ENCODE results near the gene FAM13C.
"Not testable (repeated sequence)": the region's sequence is repeated elsewhere in the genome, so short reads cannot be mapped to it uniquely, and the experiment has no call there.

The FAM13C gene

GRCh38 chr10:59272061-59272460, 90.3 kb downstream of the FAM13C start:
- no peak for DNase-seq

DNA sequence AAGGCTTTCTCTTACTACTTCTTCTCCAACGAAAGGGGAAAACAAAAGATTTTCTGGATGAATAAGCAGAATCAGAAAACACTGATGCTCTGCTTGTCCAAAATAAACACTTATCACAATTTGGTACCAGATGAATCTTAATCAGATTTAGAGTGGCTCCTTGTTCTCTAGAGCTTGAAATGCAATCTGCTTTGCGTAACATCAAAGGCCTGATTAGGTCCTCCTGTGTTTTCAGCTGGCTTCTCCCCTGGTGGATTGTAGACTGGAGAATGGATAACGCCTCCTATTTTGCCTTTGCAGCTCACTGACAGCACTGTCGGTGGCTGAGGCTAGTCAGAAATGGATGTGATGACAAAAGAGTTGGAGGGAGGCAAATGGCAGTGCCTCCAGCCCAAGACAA, 91.2 kb downstream of the FAM13C start:
- DNase-seq, result no peak

DNA sequence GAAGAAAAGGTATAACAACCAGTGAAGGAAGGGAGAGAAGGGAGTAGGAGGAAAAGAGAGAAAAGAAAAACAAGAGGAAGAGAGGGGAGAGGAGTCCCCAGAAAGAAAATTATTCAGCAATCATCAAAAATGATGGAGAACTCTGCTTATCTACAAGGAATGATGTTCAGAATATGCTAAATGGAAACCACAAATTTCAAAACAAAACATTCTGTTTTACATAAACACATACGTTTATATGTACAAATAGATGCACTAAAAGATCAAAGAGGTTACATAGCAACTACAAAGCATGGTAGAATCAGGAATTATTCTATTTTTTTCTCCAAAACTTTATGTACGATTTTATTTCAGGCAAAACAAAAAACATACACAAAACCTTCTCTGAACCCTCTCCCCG, 91.9 kb downstream of the FAM13C start:
- no peak for DNase-seq

GRCh38 chr10:59269651-59270050, 92.7 kb downstream of the FAM13C start:
- no peak for DNase-seq

- no peak for DNase-seq
These were observed 93.9 kb downstream of the FAM13C start for GRCh38 chr10:59268460-59268859.

GRCh38 chr10:59266321-59266720, 96.0 kb downstream of the FAM13C start:
- peak; percentile 63 for DNase-seq

- peak; percentile 19 for DNase-seq
These were observed 97.2 kb downstream of the FAM13C start for GRCh38 chr10:59265141-59265540.

GRCh38 chr10:59258890-59259289, 103.5 kb downstream of the FAM13C start:
- no peak for DNase-seq

DNA sequence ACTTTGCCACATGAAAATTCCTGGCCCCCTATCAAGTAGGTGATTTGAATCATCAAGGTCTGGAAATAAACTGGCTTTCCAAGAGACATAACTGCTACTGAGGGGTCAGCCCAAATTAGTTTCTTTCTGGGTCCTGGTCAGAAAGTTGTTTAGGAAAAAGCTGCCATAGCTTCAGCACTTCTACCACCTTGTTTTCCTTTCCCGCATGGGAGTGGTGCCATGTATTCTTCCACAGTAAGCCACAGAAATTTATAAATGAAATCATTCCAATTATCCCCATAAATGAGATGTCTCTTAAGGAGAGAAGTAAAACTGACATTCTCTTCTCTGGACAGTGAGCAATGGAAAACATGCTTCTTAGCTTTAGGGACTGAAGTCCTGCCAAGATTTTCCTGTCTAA, 105.1 kb downstream of the FAM13C start:
- no peak for DNase-seq

DNA sequence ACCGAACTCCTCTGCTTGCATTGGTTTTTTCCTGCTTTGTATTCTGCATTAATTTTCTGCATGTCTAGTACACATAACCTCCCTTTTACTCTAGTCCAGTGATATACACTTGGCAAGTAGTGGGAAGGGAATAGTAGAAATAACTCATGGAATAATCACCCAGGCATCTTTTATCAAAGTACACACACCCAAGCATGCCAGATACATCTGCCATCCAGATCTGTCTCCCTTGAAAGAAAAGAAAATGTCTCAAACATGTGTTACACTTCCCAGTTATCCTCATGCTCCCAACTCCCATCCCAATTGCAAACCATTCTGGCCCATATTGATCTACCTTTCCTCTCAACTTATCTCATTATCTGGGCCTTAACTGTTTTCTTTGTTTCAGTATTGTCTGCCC, 106.9 kb downstream of the FAM13C start:
- DNase-seq, result no peak

GRCh38 chr10:59252491-59252890, 109.9 kb downstream of the FAM13C start:
- no peak for DNase-seq

DNA sequence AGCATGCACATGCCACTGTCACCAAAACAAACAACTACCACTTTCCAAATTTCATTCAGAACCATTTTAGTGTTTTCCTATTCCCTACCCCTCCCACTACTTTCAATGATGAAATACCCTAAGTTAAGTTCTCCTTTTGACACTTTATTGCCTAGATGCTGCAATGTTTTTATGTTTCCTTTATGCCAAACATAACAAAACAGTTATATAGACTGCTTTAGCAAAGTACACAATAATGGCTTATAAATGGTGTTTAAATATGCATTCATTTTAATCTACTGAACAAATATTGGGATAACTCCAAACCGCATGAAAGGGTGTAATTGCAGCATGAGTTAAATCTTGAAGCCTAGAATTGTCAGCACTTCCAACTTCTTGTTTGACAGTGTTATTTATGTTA, 116.7 kb downstream of the FAM13C start:
- DNase-seq, result peak; percentile 7

DNA sequence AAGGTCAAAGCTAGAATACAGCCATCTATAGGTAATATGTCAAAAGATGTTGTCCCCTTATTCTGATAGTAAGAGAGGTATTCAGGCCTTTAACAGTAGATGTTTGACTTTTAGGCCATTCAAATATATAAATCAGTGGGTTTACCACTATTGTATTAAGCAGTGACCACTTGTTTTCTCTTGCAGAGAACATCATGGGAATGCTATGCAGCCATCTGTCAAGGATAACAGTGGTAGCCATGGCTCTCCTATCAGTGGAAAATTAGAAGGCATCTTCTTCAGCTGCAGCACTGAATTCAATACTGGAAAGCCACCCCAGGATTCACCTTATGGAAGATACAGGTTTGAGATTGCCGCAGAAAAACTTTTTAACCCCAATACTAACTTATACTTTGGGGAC, 117.5 kb downstream of the FAM13C start:
- no peak for DNase-seq

GRCh38 chr10:59243611-59244195, 118.6 kb downstream of the FAM13C start:
- no peak for DNase-seq

- DNase-seq, result no peak
These were observed 119.4 kb downstream of the FAM13C start for GRCh38 chr10:59242991-59243390.

DNA sequence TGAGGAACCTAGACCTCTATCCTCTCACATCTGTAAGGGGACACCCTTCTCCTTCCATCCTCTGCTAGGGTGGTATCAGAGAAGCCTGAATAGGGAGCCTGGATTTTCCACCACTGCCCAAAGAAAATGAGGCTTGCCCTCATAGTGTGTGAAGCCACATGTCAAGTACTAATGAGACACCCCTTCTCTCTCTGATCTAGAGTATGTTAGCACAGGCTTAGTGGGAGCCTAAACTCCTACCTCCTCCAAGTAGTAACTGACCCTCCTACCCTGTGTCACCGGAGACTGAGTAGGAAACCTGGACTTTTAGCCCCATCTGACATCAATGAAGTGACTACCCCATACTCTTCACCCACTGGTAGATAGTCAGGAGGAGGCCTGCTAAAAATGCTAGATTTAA, 120.3 kb downstream of the FAM13C start:
- DNase-seq, result no peak

GRCh38 chr10:59240582-59241183, 121.7 kb downstream of the FAM13C start:
- DNase-seq, result peak; percentile 69

DNA sequence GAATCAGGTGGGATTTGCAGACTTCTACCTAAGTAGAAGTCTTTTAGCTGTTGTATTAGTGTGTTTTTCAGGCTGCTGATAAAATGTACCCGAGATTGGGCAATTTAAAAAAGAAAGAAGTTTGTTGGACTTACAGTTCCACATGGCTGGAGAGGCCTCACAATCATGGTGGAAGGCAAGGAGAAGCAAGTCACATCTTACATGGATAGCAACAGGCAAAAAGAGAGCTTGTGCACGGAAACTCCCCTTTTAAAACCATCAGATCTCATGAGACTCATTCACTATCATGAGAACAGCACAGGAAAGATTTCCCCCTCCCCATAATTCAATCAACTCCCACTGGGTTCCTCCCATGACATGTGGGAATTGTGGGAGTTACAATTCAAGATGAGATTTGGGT, 123.2 kb downstream of the FAM13C start:
- not testable (repeated sequence) for DNase-seq

DNA sequence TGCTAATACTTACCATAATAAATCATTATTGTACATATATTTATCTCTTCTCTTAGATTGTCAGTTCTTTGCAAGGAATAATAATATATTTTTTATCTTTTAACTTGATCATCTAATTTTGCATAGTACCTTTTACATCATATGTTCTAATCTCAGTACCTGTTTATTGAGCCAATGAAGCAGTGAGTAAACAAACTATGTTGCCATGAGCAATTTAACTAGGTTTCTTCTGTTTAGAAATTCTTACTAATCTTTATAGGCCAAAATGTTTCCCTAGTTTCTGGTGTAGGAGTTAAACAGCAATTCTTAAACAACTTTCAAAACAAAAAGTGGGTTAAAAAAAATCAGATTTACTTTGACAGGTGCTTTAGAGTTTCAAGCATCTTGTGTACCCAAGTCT, 124.6 kb downstream of the FAM13C start:
- DNase-seq, result no peak

DNA sequence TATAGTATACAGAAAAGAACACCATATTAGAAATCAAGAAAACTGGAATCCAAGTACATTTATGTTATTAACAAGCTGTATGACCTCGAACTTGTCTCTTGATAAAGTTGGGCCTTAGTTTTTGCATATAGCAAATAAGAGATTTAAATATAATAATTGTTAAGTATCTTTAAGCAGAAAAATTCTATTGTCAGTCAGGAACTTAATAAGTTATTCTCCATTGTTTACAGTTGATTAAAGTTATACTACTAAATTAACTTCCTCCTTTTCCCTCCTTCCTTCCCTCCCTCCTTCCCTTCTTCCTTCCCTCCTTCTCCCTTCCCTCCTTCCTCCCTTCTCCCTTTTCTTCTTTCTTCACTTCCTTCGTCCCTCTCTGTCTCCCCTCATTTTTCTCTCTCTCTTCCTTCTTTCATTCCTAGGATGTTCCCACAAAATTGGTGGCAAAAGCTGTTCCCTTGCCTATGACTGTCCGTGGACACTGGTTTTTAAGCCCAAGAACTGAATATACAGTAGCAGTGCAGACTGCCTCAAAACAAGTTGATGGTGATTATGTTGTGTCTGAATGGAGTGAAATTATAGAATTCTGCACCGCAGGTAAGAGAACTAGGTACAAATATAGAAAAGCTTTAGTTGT, 126.2 kb downstream of the FAM13C start:
- no peak for DNase-seq

DNA sequence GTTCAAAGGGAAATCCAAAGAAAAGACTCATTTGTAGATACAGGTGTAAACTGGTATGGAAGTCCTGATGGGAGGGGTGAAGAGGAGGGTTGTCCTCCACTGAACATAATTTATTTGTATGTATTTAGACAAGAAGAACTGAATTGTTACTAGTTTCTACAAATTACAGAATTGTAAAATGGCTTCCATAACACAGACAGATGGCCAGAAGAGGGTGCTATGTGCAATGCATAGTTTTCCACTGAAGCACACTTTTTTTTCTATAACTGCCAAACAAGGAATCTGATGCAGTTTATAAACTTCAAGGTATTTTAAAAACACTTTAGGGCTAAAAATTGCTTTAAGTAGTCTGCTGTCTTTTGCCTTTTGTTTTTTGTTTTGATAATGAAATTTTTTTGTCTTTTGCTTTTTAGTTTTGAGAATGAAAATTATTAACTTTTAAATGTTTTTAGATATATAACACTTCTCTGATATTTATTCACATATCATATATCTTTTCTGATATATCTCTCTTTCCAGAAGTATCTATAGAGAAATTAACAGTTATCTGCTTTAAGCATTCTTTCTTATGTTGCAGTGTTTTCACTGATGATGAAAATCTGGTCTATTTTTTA, 127.4 kb downstream of the FAM13C start:
- DNase-seq, result peak; percentile 59

DNA sequence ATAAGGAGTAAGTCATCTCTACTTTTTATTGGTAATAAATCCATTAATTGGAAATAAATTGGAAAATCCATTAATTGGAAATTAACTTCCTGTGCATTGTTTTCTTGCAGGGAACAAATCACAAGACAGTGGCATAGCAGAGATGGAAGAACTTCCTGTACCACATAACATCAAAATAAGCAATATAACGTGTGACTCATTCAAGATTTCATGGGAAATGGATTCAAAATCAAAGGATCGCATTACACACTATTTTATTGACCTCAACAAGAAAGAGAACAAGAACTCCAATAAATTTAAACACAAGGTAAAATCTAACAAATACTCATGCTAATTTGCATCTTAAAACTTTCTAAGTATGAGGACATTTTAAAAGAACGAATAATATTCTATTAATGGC, 128.2 kb downstream of the FAM13C start:
- DNase-seq, result no peak

DNA sequence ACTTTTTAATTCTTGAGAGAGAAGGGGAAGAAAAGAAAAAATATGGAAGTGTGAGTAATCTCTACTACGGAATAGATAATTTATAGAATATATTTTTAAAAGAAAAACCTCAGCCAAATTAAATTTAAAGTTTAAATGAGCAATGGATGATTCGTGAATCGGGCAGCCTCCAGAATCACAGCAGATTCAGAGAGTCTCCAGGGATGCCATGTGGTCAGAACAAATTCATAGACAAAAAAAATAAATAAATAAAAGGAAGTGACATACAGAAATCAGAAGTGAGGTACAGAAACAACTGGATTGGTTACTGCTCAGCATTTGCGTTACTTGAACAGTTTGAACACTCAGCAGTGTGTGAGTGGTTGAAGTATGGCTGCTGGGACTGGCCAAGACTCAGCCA, 132.9 kb downstream of the FAM13C start:
- no peak for DNase-seq

DNA sequence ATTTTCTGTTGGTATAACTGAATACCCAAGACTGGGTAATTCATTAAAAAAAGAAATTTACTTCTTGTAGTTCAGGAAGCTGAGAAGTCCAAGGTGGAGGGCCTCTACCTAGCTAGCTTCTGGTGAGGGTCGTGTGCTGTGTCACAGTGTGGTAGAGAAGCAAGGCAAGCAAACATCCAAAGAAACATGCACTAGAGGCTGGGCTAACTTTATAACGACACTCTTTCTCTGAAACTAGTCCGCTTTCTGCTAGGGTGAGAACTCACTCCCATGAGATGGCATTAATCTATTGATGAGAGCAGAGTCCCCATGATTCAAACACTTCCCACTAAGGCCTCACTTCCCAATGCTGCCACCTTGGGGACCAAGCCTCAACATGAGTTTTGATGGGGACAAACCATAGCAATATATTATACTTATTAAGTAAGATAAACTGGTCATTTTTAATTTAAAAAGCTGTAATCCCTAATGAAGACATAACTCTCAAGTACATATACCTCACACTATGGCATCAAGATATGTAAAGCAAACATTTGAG, 135.1 kb downstream of the FAM13C start:
- no peak for DNase-seq

All from hematopoietic multipotent progenitor cell treated with erythropoietin and hydrocortisone succinate and interleukin-3 and kit ligand, for 4 days (in vitro differentiated cells).